GM23248 (cell line): ENCODE data around the gene PSMA7. TPM values are rescaled to one million over a fixed set of nuclear protein-coding genes. Genes with fewer than 3 reads are reported as not detected.

Source experiments
- DNase-seq: peaks from one replicate; pipeline ENCODE4 v3.0.0-alpha.2; 2015
- H2AFZ ChIP-seq: fragments of 200-600 bp; sonication (generic); 2 replicates; pipeline ENCODE4 v1.6.1; 2016; ENCODE audit warnings: antibody characterized with exemption
- H3F3A ChIP-seq: fragments of 200-600 bp; sonication (generic); 2 replicates; pipeline ENCODE4 v1.6.1; 2016; ENCODE audit warnings: mild to moderate bottlenecking, antibody characterized with exemption, mixed run types; ENCODE audit not compliant: insufficient read depth
- H3K27ac ChIP-seq: fragments of 200-600 bp; sonication (generic); 2 replicates; pipeline ENCODE4 v1.5.1; 2016; ENCODE audit warnings: mild to moderate bottlenecking
- H3K27me3 ChIP-seq: fragments of 200-600 bp; sonication (generic); replicated peaks from 2 replicates; pipeline ENCODE4 v1.6.1; 2016; ENCODE audit warnings: mild to moderate bottlenecking; ENCODE audit not compliant: insufficient read depth
- H3K36me3 ChIP-seq: fragments of 200-600 bp; sonication (generic); 2 replicates; pipeline ENCODE4 v1.6.1; 2016; ENCODE audit warnings: low read depth, mild to moderate bottlenecking
- H3K4me1 ChIP-seq: fragments of 200-600 bp; sonication (generic); 2 replicates; pipeline ENCODE4 v1.6.1; 2016; ENCODE audit warnings: mild to moderate bottlenecking; ENCODE audit not compliant: insufficient read depth
- H3K4me2 ChIP-seq: fragments of 200-600 bp; sonication (generic); one replicate; pipeline ENCODE4 v1.6.1; 2016; ENCODE audit warnings: mild to moderate bottlenecking; ENCODE audit not compliant: unreplicated experiment
- H3K4me3 ChIP-seq: fragments of 200-600 bp; sonication (generic); 2 replicates; pipeline ENCODE4 v1.5.1; 2016; ENCODE audit warnings: mild to moderate bottlenecking
- H3K79me2 ChIP-seq: fragments of 200-600 bp; sonication (generic); 2 replicates; pipeline ENCODE4 v1.6.1; 2016; ENCODE audit warnings: mild to moderate bottlenecking; ENCODE audit not compliant: insufficient read depth
- H3K9ac ChIP-seq: fragments of 200-600 bp; sonication (generic); 2 replicates; pipeline ENCODE4 v1.6.1; 2016; ENCODE audit warnings: mild to moderate bottlenecking
- H3K9me2 ChIP-seq: fragments of 200-600 bp; sonication (generic); 2 replicates; pipeline ENCODE4 v1.6.1; 2016; ENCODE audit warnings: mixed run types, mild to moderate bottlenecking, moderate library complexity; ENCODE audit not compliant: insufficient read depth
- H3K9me3 ChIP-seq: fragments of 200-600 bp; sonication (generic); one replicate; pipeline ENCODE4 v1.6.1; 2017; ENCODE audit warnings: low read depth
- H4K20me1 ChIP-seq: fragments of 200-600 bp; sonication (generic); 2 replicates; pipeline ENCODE4 v1.6.0; 2016; ENCODE audit not compliant: insufficient read depth
- EZH2 ChIP-seq: fragments of 200-600 bp; sonication (generic); IDR thresholded peaks from 2 replicates; pipeline ENCODE4 v1.6.1; 2018; ENCODE audit warnings: antibody characterized with exemption, mild to moderate bottlenecking; ENCODE audit not compliant: insufficient read depth, poor library complexity, severe bottlenecking
- EZH2phosphoT487 ChIP-seq: fragments of 200-600 bp; sonication (generic); IDR thresholded peaks from 2 replicates; pipeline ENCODE4 v1.6.1; 2018; ENCODE audit warnings: antibody characterized with exemption, moderate library complexity, mild to moderate bottlenecking, low read depth; ENCODE audit not compliant: insufficient read depth
- WGBS, 2 experiments: methylation state at CpG; one replicate each; pipeline ENCODE4 v1.1.6; 2015 to 2017; ENCODE audit warnings: low lambda C conversion rate in 2 of 2, low coverage in 1 of 2; ENCODE audit errors: missing lambda C conversion rate in 2 of 2; 5-methylcytosine and 5-hydroxymethylcytosine counted together
- in situ Hi-C: fragments of 300-500 bp; cut with MboI; formaldehyde crosslinking; loops from 2 replicates; pipeline ENCODE4 v1.15.0; 2020
- polyA plus RNA-seq: library from polyadenylated mRNA; unstranded; fragments of >200 nt; fragmentation: Nextera tagmentation; extraction: Ambion mirVana; gene quantifications from 2 replicates; pipeline ENCODE4 v1.2.1, GENCODE V29; 2016
- total RNA-seq: library from RNA; depleted of rRNA; stranded (reverse); fragments of >200 nt; shearing (Covaris generic); gene quantifications from 2 replicates; pipeline ENCODE4 v1.2.3, GENCODE V29; 2014

The PSMA7 gene
- total and polyA plus RNA-seq, 2 experiments from 2014 or later, result 268 to 488 TPM

DNA sequence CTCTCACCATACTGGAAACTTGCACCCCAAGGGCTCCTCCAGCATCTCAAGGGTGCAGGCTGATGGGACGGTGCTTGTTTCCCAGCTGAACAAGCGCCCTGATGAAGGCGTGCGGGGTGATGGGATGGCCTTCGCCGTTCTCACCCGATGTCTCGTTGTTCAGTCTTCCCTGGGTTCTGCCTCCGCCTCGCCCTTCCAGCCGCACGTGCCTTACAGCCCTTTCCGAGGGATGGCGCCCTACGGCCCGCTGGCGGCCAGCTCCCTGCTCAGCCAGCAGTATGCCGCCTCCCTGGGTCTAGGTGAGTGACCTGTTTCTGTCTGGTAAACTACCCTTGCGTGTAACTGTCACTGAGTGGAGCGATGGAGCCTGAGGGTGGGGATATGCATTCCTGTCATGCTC lies 17.1 kb downstream of the PSMA7 start:
- no peak for DNase-seq
- Histone ChIP-seq H3K4me3 (no peak overlapping the region), H2AFZ (no peak overlapping the region), H3K27ac (no peak overlapping the region), H3K36me3 (peaks cover 34% of the 10 kb centered on the region; the same call in 1 of the 2 replicates), H3K9me2 (no peaks in the 10 kb centered on the region), H3K9me3 (no peaks in the 10 kb centered on the region), H3K9ac (no peak overlapping the region), H4K20me1 (peaks cover 12% of the 10 kb centered on the region; the same call in 1 of the 2 replicates), H3F3A (0 out of 2 replicates have a peak, but pooled peaks cover 7% of the 10 kb centered on the region), H3K4me2 (no peak overlapping the region), H3K27me3 (no peaks in the 10 kb centered on the region), H3K4me1 (peaks cover 11% of the 10 kb centered on the region), H3K79me2 (peaks cover 41% of the 10 kb centered on the region)
- WGBS, 2 experiments, result 95% methylated on average over 20 of the region's 20 CpGs
- TF ChIP-seq EZH2 (no peak), EZH2phosphoT487 (no peak)
- in situ Hi-C loops, result no loop called here

DNA sequence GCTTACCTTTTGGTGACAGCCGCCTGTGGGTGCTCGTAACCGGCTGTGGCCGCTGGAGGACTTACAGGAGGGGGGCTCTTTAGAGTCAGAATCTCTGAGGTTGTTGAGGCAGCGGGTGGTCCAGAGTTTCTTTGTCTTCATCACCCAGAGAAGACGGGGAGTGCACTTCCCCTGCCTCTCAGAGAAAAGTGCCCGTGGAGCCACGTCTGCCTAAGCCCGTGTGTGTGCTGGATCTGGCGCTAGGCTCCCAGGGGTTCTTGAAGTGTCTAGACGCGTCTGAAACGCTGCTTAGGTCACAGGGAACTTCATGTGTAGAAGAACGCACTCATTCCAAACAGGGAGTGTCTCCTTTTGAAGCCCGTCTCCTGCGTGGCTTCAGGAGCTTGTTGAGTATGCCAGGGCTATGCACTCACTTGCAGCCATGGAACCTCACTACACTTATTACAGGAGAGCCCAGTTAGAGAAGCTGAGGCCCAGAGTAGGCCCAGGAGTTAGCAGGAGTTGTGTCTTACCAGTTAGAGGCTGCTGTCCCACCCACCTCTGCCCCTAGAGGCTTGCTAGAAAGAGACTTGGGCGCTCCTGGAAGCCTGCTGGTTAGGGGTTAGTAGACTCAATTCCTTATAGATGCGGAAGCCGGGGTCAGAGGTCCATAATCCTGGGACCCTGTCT lies 19.6 kb downstream of the PSMA7 start:
- peaks cover 11% of the 10 kb centered on the region for H3K4me1 ChIP-seq
- peaks cover 25% of the 10 kb centered on the region; the same call in 1 of the 2 replicates for H3K36me3 ChIP-seq
- peak overlapping the region; percentile 82 for H3K9ac ChIP-seq
- H3K9me2 ChIP-seq, result no peaks in the 10 kb centered on the region
- no peaks in the 10 kb centered on the region for H3K9me3 ChIP-seq
- 0 out of 2 replicates have a peak, but pooled peaks cover 7% of the 10 kb centered on the region for H3F3A ChIP-seq
- H3K79me2 ChIP-seq, result peaks cover 41% of the 10 kb centered on the region
- H3K4me3 ChIP-seq, result peak overlapping the region; percentile 80
- H3K4me2 ChIP-seq, result peak overlapping the region; percentile 81
- TF ChIP-seq EZH2phosphoT487, result no peak
- no peak for TF ChIP-seq EZH2
- H3K27me3 ChIP-seq, result no peaks in the 10 kb centered on the region
- peak overlapping the region; percentile 1; the same call in 1 of the 2 replicates for H2AFZ ChIP-seq
- peak overlapping the region; percentile 63 for H3K27ac ChIP-seq
- H4K20me1 ChIP-seq, result peaks cover 12% of the 10 kb centered on the region; the same call in 1 of the 2 replicates
- peak; percentile 81 for DNase-seq
- WGBS, 2 experiments, result 16 to 22% methylated on average over 15 to 19 of the region's 19 CpGs
- in situ Hi-C loops, result no loop called here

DNA sequence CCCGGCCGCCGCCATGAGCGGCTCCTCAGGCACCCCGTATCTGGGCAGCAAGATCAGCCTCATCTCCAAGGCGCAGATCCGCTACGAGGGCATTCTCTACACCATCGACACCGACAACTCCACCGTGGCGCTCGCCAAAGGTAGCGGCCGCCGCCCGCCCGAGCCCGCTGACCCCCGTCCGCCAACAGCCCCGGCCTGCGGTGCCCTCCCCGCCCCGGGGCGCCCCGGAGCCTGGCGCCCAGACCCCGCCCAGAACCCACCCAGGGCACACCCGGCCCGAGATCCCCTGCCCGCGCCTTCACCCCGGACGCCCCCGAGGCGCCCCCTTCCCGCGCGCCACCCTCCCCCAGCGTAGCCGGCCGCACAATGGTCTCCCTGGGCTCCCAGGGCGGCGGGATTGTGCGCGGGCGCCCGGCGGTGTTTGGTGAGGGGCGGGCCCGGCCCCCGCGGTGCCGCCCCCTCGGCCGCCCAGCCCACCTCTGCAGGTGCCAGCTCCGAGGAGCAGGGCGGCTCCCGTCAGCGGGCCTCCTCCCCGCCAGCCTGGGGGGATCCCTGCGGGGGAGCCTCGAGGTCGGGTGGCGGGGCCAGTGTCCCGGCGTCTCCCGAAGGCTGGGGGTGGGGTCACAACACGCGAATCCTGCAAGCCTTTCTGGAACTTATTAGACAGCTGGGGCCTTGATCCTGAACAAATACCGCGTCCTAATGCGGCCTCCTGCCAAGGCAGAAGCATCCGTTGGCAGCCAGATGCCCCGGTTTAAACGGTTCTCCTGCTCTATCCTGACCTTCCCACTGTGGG lies 20.3 kb downstream of the PSMA7 start:
- peak overlapping the region; percentile 81 for H3K4me2 ChIP-seq
- no peaks in the 10 kb centered on the region for H3K9me2 ChIP-seq
- WGBS, 2 experiments, result 1% methylated on average over 29 to 76 of the region's 77 CpGs
- in situ Hi-C loops, result no loop called here
- peaks cover 41% of the 10 kb centered on the region for H3K79me2 ChIP-seq
- H3K27ac ChIP-seq, result peak overlapping the region; percentile 63
- DNase-seq, result peak; percentile 69
- peaks cover 12% of the 10 kb centered on the region; the same call in 1 of the 2 replicates for H4K20me1 ChIP-seq
- H3F3A ChIP-seq, result 0 out of 2 replicates have a peak, but pooled peaks cover 7% of the 10 kb centered on the region
- H3K4me3 ChIP-seq, result peak overlapping the region; percentile 80
- peaks cover 21% of the 10 kb centered on the region; the same call in 1 of the 2 replicates for H3K36me3 ChIP-seq
- no peaks in the 10 kb centered on the region for H3K9me3 ChIP-seq
- TF ChIP-seq EZH2phosphoT487 (no peak), EZH2 (no peak)
- H2AFZ ChIP-seq, result peak overlapping the region; percentile 66; the same call in 1 of the 2 replicates
- peak overlapping the region; percentile 82 for H3K9ac ChIP-seq
- peaks cover 4% of the 10 kb centered on the region; the same call in 1 of the 2 replicates for H3K27me3 ChIP-seq
- peaks cover 11% of the 10 kb centered on the region for H3K4me1 ChIP-seq
